ENCODE measurements around the gene KCP.

DNA sequence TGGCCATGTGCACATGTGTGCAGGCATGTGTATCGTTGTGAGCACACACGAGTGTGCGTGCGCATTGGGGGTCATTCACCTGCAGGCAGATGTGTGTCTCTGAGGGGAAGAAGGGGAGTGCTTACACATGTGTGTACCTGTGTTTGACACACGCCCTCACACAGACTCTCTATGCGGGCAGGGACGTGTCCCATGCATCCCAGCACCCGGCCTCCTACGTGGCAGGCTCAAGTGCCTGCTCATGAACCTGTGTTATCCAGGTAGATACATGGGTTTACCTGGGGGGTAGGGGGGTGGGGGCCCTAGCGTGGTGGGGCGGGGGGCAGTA is 18.6 kb downstream of the KCP start:
- TF ChIP-seq CREB1 (CRISPR knock-in tag; IDR thresholded peaks at IDR 0.05; ENCODE audit: low read depth) (no peak), POLR2AphosphoS5 (IDR thresholded peaks at IDR 0.05; ENCODE audit: low read depth) (no peak), EZH2 (IDR thresholded peaks at IDR 0.05; ENCODE audit: low read depth, unreplicated experiment) (no peak)
